Measurements from ENCODE around the gene CDK12. TPM values are rescaled to one million over a fixed set of nuclear protein-coding genes. Genes with fewer than 3 reads are reported as not detected.
"Not testable (repeated sequence)": the region's sequence is repeated elsewhere in the genome, so short reads cannot be mapped to it uniquely, and the experiment has no call there.

CDK12 gene
- total RNA-seq, 1 experiment from 2014 or later: 51.2 TPM

DNA sequence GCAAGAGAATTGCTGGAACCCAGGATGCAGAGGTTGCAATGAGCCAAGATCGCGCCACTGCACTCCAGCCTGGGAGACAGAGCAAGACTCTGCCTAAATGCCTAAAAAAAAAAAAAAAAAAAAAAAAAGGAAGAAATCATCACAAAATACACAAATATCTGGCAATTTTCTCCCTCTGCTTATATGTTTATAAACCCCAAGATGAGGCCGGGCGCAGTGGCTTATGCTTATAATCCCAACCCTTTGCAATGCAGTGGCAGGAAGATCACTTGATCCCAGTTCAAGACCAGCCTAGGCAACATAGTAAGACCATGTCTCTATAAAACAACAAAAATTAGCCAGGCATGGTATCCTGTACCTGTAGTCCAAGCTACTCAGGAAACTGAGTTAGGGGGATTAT lies 31.7 kb upstream of the CDK12 start:
- Histone ChIP-seq H3K4me3 (replicated peaks in 1 of 2; ENCODE audit: low read depth in 1 of 2, low read length in 2 of 2) (no peak overlapping the region), H4K20me1 (ENCODE audit: insufficient read depth) (no peaks in the 10 kb centered on the region), H2AFZ (ENCODE audit: low read depth, low read length, poor library complexity, severe bottlenecking) (no peak overlapping the region), H3K4me1 (ENCODE audit: control insufficient read depth in 1 of 2, insufficient read depth in 2 of 2, low read length in 2 of 2) (no peaks in the 10 kb centered on the region), H3K79me2 (ENCODE audit: insufficient read depth, low read length) (no peaks in the 10 kb centered on the region), H3K27ac (ENCODE audit: low read depth, low read length) (no peak overlapping the region), H3K36me3 (ENCODE audit: control insufficient read depth in 1 of 2, insufficient read depth in 2 of 2, low read length in 2 of 2) (peaks cover 38 to 45% of the 10 kb centered on the region in 2 experiments), H3K27me3 (ENCODE audit: insufficient read depth, low read length) (no peaks in the 10 kb centered on the region), H3K9ac (ENCODE audit: low read length) (no peak overlapping the region), H3K9me2 (ENCODE audit: insufficient read depth) (no peaks in the 10 kb centered on the region), H3K9me3 (ENCODE audit: control insufficient read depth in 1 of 2, insufficient read depth in 1 of 2, low read depth in 1 of 2, low read length in 2 of 2) (no peaks in the 10 kb centered on the region), H3K4me2 (ENCODE audit: low read length) (no peak overlapping the region)
- ChIA-PET POLR2A (no interaction called here), RAD21 (ENCODE audit: low non-redundant PET in 1 of 2, low total read pairs in 2 of 2, uncharacterized antibody in 2 of 2, unreplicated experiment in 2 of 2) (no interaction called here), CTCF (no interaction called here)
- no TSS peak for BruUV-seq (replicated peaks)
- TF ChIP-seq EGR1 (IDR thresholded peaks at IDR 0.05; ENCODE audit: low read depth): no peak
- TF ChIP-seq JUND (IDR thresholded peaks at IDR 0.05): no peak
- TF ChIP-seq SP1 (IDR thresholded peaks at IDR 0.05; ENCODE audit: low read depth): no peak
- TF ChIP-seq, protein P1, sequence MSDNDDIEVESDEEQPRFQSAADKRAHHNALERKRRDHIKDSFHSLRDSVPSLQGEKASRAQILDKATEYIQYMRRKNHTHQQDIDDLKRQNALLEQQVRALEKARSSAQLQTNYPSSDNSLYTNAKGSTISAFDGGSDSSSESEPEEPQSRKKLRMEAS (IDR thresholded peaks at IDR 0.05): no peak
- TF ChIP-seq, protein P2, sequence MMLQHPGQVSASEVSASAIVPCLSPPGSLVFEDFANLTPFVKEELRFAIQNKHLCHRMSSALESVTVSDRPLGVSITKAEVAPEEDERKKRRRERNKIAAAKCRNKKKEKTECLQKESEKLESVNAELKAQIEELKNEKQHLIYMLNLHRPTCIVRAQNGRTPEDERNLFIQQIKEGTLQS (IDR thresholded peaks at IDR 0.05): no peak
- TF ChIP-seq FOSL1 (IDR thresholded peaks at IDR 0.05; ENCODE audit: low read depth): no peak
- TF ChIP-seq RAD21 (IDR thresholded peaks at IDR 0.05; ENCODE audit: low read depth): no peak
- TF ChIP-seq CEBPB (IDR thresholded peaks at IDR 0.05; ENCODE audit: low read depth): no peak
- no peak for TF ChIP-seq SIN3A (IDR thresholded peaks at IDR 0.05; ENCODE audit: low read depth)
- no peak for TF ChIP-seq ZNF274 (IDR thresholded peaks at IDR 0.05; ENCODE audit: low read depth, low read length)
- TF ChIP-seq, protein P3, sequence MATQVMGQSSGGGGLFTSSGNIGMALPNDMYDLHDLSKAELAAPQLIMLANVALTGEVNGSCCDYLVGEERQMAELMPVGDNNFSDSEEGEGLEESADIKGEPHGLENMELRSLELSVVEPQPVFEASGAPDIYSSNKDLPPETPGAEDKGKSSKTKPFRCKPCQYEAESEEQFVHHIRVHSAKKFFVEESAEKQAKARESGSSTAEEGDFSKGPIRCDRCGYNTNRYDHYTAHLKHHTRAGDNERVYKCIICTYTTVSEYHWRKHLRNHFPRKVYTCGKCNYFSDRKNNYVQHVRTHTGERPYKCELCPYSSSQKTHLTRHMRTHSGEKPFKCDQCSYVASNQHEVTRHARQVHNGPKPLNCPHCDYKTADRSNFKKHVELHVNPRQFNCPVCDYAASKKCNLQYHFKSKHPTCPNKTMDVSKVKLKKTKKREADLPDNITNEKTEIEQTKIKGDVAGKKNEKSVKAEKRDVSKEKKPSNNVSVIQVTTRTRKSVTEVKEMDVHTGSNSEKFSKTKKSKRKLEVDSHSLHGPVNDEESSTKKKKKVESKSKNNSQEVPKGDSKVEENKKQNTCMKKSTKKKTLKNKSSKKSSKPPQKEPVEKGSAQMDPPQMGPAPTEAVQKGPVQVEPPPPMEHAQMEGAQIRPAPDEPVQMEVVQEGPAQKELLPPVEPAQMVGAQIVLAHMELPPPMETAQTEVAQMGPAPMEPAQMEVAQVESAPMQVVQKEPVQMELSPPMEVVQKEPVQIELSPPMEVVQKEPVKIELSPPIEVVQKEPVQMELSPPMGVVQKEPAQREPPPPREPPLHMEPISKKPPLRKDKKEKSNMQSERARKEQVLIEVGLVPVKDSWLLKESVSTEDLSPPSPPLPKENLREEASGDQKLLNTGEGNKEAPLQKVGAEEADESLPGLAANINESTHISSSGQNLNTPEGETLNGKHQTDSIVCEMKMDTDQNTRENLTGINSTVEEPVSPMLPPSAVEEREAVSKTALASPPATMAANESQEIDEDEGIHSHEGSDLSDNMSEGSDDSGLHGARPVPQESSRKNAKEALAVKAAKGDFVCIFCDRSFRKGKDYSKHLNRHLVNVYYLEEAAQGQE (IDR thresholded peaks at IDR 0.05; ENCODE audit: low read depth): no peak
- no peak for ATAC-seq
- intact Hi-C loops (cut with micrococcal nuclease): no loop called here
- DNase-seq (ENCODE audit: low read depth, low spot score): no peak

DNA sequence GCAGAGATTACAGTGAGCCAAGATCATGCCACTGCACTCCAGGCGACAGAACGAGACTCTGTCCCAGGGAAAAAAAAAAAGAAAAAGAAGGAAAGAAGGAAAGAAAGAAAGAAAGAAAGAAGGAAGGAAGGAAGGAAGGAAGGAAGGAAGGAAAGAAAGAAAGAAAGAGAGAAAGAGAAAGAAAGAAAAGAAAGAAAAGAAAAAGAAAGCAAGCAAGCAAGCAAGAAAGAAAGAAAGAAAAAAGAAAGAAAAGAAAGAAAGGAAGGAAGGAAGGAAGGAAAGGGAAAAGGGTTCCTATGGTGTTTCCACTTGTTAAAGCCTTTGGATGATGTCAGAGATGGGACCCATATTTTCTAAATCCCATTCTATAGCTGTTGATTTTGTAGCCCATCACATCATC lies 21.4 kb upstream of the CDK12 start:
- H3K9me3 ChIP-seq (ENCODE audit: control insufficient read depth in 1 of 2, insufficient read depth in 1 of 2, low read depth in 1 of 2, low read length in 2 of 2); ATAC-seq; H3K4me1 ChIP-seq (ENCODE audit: control insufficient read depth in 1 of 2, insufficient read depth in 2 of 2, low read length in 2 of 2); H3K4me3 ChIP-seq (replicated peaks in 1 of 2; ENCODE audit: low read depth in 1 of 2, low read length in 2 of 2); RAD21 ChIA-PET (ENCODE audit: low non-redundant PET in 1 of 2, low total read pairs in 2 of 2, uncharacterized antibody in 2 of 2, unreplicated experiment in 2 of 2); CTCF ChIA-PET; intact Hi-C loops (cut with micrococcal nuclease); H3K9me2 ChIP-seq (ENCODE audit: insufficient read depth); DNase-seq (ENCODE audit: low read depth, low spot score); H3K4me2 ChIP-seq (ENCODE audit: low read length); H3K9ac ChIP-seq (ENCODE audit: low read length); H4K20me1 ChIP-seq (ENCODE audit: insufficient read depth); BruUV-seq (replicated peaks); H2AFZ ChIP-seq (ENCODE audit: low read depth, low read length, poor library complexity, severe bottlenecking); H3K27me3 ChIP-seq (ENCODE audit: insufficient read depth, low read length); H3K27ac ChIP-seq (ENCODE audit: low read depth, low read length): not testable (repeated sequence)
- POLR2A ChIA-PET: interaction anchor here (0.7 kb wide), 1 partner anchor 48 kb away, joined by 4 read pairs; no protein-coding TSS in a partner anchor
- Histone ChIP-seq H3K79me2 (ENCODE audit: insufficient read depth, low read length) (peaks cover 24% of the 10 kb centered on the region; the same call in 1 of the 2 replicates), H3K36me3 (ENCODE audit: control insufficient read depth in 1 of 2, insufficient read depth in 2 of 2, low read length in 2 of 2) (peaks cover 33 to 43% of the 10 kb centered on the region in 2 experiments)
